Endodermal cell (in vitro differentiated cells): Measurements from ENCODE around the gene ADCYAP1R1. TPM values are rescaled to one million over a fixed set of nuclear protein-coding genes. Genes with fewer than 3 reads are reported as not detected.

ENCODE experiments used
- DNase-seq: peaks from one replicate; pipeline ENCODE4 v3.0.0-alpha.2; 2017
- H3K27ac ChIP-seq: 2 replicates; pipeline ENCODE4 v1.5.1; 2013; ENCODE audit warnings: mild to moderate bottlenecking, low read depth, low read length, moderate library complexity
- H3K27me3 ChIP-seq: 2 replicates; pipeline ENCODE4 v1.6.1; 2013; ENCODE audit warnings: mild to moderate bottlenecking, low read length, moderate library complexity; ENCODE audit not compliant: insufficient read depth, control insufficient read depth, poor library complexity, severe bottlenecking
- H3K36me3 ChIP-seq: 2 replicates; pipeline ENCODE4 v1.7.0; 2013; ENCODE audit warnings: mild to moderate bottlenecking, low read length, moderate library complexity; ENCODE audit not compliant: control insufficient read depth, insufficient read depth
- H3K4me1 ChIP-seq: one replicate; pipeline ENCODE4 v1.7.0; 2013; ENCODE audit warnings: low read length; ENCODE audit not compliant: control insufficient read depth, insufficient read depth
- H3K4me3 ChIP-seq: 2 replicates; pipeline ENCODE4 v1.5.1; 2013; ENCODE audit warnings: mild to moderate bottlenecking, low read length, moderate library complexity
- H3K9ac ChIP-seq: 2 replicates; pipeline ENCODE4 v1.6.1; 2013; ENCODE audit warnings: mild to moderate bottlenecking, low read length, moderate library complexity; ENCODE audit not compliant: poor library complexity, severe bottlenecking; ENCODE audit errors: extremely low read depth
- H3K9me3 ChIP-seq: 2 replicates; pipeline ENCODE4 v1.6.1; 2013; ENCODE audit warnings: mild to moderate bottlenecking, low read length, moderate library complexity; ENCODE audit not compliant: control insufficient read depth
- H3K27ac Mint-ChIP-seq: 2 replicates; pipeline ENCODE4 v1.8.0; 2020; ENCODE audit warnings: mixed read lengths
- H3K27me3 Mint-ChIP-seq: 2 replicates; pipeline ENCODE4 v1.8.0; 2021; ENCODE audit warnings: mild to moderate bottlenecking, mixed read lengths; ENCODE audit not compliant: insufficient read depth
- H3K36me3 Mint-ChIP-seq: 2 replicates; pipeline ENCODE4 v1.8.0; 2020; ENCODE audit warnings: low read depth, mixed read lengths
- H3K4me1 Mint-ChIP-seq: 2 replicates; pipeline ENCODE4 v1.8.0; 2020; ENCODE audit warnings: mixed read lengths
- H3K4me3 Mint-ChIP-seq: 2 replicates; pipeline ENCODE4 v1.8.0; 2020; ENCODE audit warnings: mild to moderate bottlenecking, moderate library complexity, mixed read lengths
- H3K9me3 Mint-ChIP-seq: 2 replicates; pipeline ENCODE4 v1.8.0; 2020; ENCODE audit warnings: mild to moderate bottlenecking, mixed read lengths
- CTCF ChIP-seq: fragments of 200-600 bp; sonication (generic); conservative IDR thresholded peaks from 2 replicates; pipeline ENCODE4 v1.5.0; 2021; ENCODE audit warnings: antibody characterized with exemption, mild to moderate bottlenecking
- WGBS, 2 experiments: methylation state at CpG; one replicate each; pipeline versions ENCODE4 v1.1.5 to v1.1.7; 2013; ENCODE audit warnings: missing lambda C conversion rate in 2 of 2, mixed read lengths in 1 of 2; ENCODE audit not compliant: insufficient coverage in 1 of 2, insufficient read length in 1 of 2; 5-methylcytosine and 5-hydroxymethylcytosine counted together
- total RNA-seq, 2 donors: library from RNA; stranded (reverse); fragmentation: NEBNext Ultra II Directional in 1 of 2; extraction: Animal tissue kit (Norgen Biotek cat#: 25700) in 1 of 2; gene quantifications; 2 replicates in 1 of 2; 3 replicates in 1 of 2; pipeline ENCODE4 v1.2.1, GENCODE V29; 2021

ADCYAP1R1 gene
- total RNA-seq, 2 donors from 2014 or later = 1.2 to 2.1 TPM

GRCh38 chr7:31096198-31096876 lies 44.2 kb downstream of the ADCYAP1R1 start:
- Mint-ChIP-seq H3K36me3 (no peaks in the 10 kb centered on the region), H3K27ac (no peak overlapping the region), H3K4me1 (no peaks in the 10 kb centered on the region), H3K4me3 (no peak overlapping the region), H3K27me3 (no peaks in the 10 kb centered on the region), H3K9me3 (no peaks in the 10 kb centered on the region)
- Histone ChIP-seq H3K27ac (no peak overlapping the region), H3K9ac (no peak overlapping the region), H3K36me3 (no peaks in the 10 kb centered on the region), H3K27me3 (no peaks in the 10 kb centered on the region), H3K4me1 (no peaks in the 10 kb centered on the region), H3K4me3 (no peak overlapping the region), H3K9me3 (no peaks in the 10 kb centered on the region)
- WGBS, 2 experiments = 71 to 80% methylated on average over 4 to 7 of the region's 8 CpGs
- TF ChIP-seq CTCF = no peak
- peak; percentile 20 for DNase-seq

DNA sequence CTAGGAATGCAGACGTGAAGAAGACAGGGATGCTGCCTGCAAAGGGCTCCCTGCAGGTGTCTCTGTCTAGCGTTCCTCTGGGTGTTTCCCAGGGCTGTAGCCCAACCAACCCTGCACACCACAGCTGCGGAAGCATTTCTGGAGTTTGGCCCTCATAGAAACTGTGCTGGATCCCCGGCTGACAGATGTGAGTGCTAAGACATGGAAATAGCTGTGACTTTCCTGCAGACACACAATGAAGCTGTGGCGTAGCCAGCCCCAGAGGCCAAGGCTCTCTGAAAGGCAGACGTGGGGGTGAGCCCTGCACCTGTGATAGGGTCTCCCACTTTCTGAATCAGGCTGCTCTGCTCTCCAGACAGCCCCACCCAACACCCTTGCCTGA lies 44.8 kb downstream of the ADCYAP1R1 start:
- WGBS, 2 experiments = 89 to 91% methylated on average over 3 to 6 of the region's 6 CpGs
- H3K27me3 ChIP-seq = no peaks in the 10 kb centered on the region
- no peak overlapping the region for H3K9ac ChIP-seq
- H3K36me3 Mint-ChIP-seq = no peaks in the 10 kb centered on the region
- TF ChIP-seq CTCF = no peak
- no peaks in the 10 kb centered on the region for H3K9me3 Mint-ChIP-seq
- H3K36me3 ChIP-seq = no peaks in the 10 kb centered on the region
- no peaks in the 10 kb centered on the region for H3K4me1 ChIP-seq
- no peak overlapping the region for H3K27ac Mint-ChIP-seq
- H3K4me1 Mint-ChIP-seq = no peaks in the 10 kb centered on the region
- H3K27me3 Mint-ChIP-seq = no peaks in the 10 kb centered on the region
- peak; percentile 29 for DNase-seq
- no peaks in the 10 kb centered on the region for H3K9me3 ChIP-seq
- no peak overlapping the region for H3K4me3 ChIP-seq
- no peak overlapping the region for H3K4me3 Mint-ChIP-seq
- H3K27ac ChIP-seq = no peak overlapping the region

DNA sequence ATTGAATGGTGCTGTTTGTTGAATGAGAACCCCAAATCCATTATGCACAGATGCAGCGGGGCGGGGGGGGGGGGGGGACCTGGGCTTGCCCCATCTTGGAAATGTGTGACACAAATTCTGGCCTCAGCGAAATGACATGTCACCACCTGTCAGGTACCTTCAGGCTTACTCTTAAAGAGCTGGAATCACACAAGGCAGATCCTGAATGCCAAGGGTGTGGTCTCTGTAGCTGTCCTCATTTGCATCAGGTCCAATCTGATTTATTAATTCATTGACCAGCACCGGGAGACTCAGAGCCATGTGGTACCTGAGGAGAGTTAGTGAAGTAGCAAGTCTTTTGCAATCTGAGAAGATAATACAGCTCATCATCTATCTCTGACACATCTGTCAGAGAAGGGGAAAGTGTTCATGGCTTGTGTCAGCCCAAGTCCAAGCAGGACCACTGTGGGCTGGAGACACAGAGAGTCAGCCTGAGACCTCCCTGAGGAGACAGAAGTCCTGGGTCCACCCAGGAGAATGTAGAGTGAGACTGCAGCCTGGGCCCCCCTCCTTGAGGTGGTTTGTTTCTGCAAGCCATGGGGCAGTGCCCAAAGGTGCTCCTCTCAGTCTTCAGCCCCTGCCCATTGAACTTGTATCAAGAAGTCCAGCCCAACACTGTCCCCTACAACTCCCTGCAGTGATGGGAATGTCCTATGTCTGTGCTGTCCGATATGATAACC lies 46.7 kb downstream of the ADCYAP1R1 start:
- no peak for TF ChIP-seq CTCF
- DNase-seq = peak; percentile 17
- no peaks in the 10 kb centered on the region for H3K36me3 Mint-ChIP-seq
- no peaks in the 10 kb centered on the region for H3K27me3 Mint-ChIP-seq
- H3K4me3 ChIP-seq = no peak overlapping the region
- no peak overlapping the region for H3K27ac ChIP-seq
- H3K27me3 ChIP-seq = no peaks in the 10 kb centered on the region
- H3K4me1 Mint-ChIP-seq = no peaks in the 10 kb centered on the region
- H3K4me1 ChIP-seq = no peaks in the 10 kb centered on the region
- no peaks in the 10 kb centered on the region for H3K9me3 ChIP-seq
- no peaks in the 10 kb centered on the region for H3K36me3 ChIP-seq
- H3K9ac ChIP-seq = no peak overlapping the region
- no peaks in the 10 kb centered on the region for H3K9me3 Mint-ChIP-seq
- 82 to 100% methylated on average over 1 to 5 of the region's 5 CpGs for WGBS, 2 experiments
- no peak overlapping the region for H3K4me3 Mint-ChIP-seq
- H3K27ac Mint-ChIP-seq = no peak overlapping the region
